Myocyte (in vitro differentiated cells): ENCODE data around the gene COG1. TPM values are rescaled to one million over a fixed set of nuclear protein-coding genes. Genes with fewer than 3 reads are reported as not detected.

ENCODE experiments used
- total RNA-seq: library from RNA; depleted of rRNA; stranded (reverse); fragments of >200 nt; gene quantifications from 2 replicates; pipeline ENCODE4 v1.2.3, GENCODE V29; 2014

Gene COG1
- total RNA-seq, 1 donor from 2014 or later: 38.9 TPM

Other genes with a start within 250 kb of the COG1 start
- 9.1 and 9.4 TPM in 2 replicates for gene SLC39A11, start 100.4 kb upstream of the COG1 start, total RNA-seq
- gene SSTR2, start 28.0 kb upstream of the COG1 start, total RNA-seq: 0.05 and 0.11 TPM in 2 replicates
- gene CPSF4L, start 68.8 kb downstream of the COG1 start, total RNA-seq: not detected in 2 replicates
- gene CDC42EP4, start 118.9 kb downstream of the COG1 start, total RNA-seq: 3.0 and 5.1 TPM in 2 replicates